NCI-H2171 treated with DMSO at 0.1 percent for 48 hours (cell line): ENCODE data around the gene TMPRSS12.
"Not testable (repeated sequence)": the region's sequence is repeated elsewhere in the genome, so short reads cannot be mapped to it uniquely, and the experiment has no call there.

Source experiments
- DNase-seq: peaks from one replicate; lab custom pipeline; 2025; lab: John Stamatoyannopoulos, UW

Gene TMPRSS12

GRCh38 chr12:50842637-50843493 lies at the start of gene TMPRSS12:
TSS of gene TMPRSS12 (plus strand) at chr12:50842926. CDS start at chr12:50842965, 39 bp downstream.
- no peak for DNase-seq

- DNase-seq = no peak
Measured at GRCh38 chr12:50799908-50800307, 42.8 kb upstream of the TMPRSS12 start.

GRCh38 chr12:50803230-50803875 lies 39.4 kb upstream of the TMPRSS12 start:
- DNase-seq = no peak

GRCh38 chr12:50806176-50806575 lies 36.5 kb upstream of the TMPRSS12 start:
- DNase-seq = peak; percentile 52

GRCh38 chr12:50809131-50809530 lies 33.6 kb upstream of the TMPRSS12 start:
- DNase-seq = not testable (repeated sequence)

- DNase-seq = not testable (repeated sequence)
Measured at GRCh38 chr12:50814921-50815320, 27.8 kb upstream of the TMPRSS12 start.

GRCh38 chr12:50820177-50820576 lies 22.5 kb upstream of the TMPRSS12 start:
- DNase-seq = no peak

GRCh38 chr12:50822082-50822481 lies 20.6 kb upstream of the TMPRSS12 start:
- no peak for DNase-seq

GRCh38 chr12:50823724-50824123 lies 19.0 kb upstream of the TMPRSS12 start:
- not testable (repeated sequence) for DNase-seq

GRCh38 chr12:50824914-50825313 lies 17.8 kb upstream of the TMPRSS12 start:
- no peak for DNase-seq

- DNase-seq = peak; percentile 66
Measured at GRCh38 chr12:50825372-50825838, 17.3 kb upstream of the TMPRSS12 start.

- no peak for DNase-seq
Measured at GRCh38 chr12:50828121-50828520, 14.6 kb upstream of the TMPRSS12 start.

GRCh38 chr12:50828886-50829285 lies 13.8 kb upstream of the TMPRSS12 start:
- DNase-seq = no peak

- DNase-seq = not testable (repeated sequence)
Measured at GRCh38 chr12:50833801-50834200, 8.9 kb upstream of the TMPRSS12 start.

GRCh38 chr12:50839042-50839441 lies 3.7 kb upstream of the TMPRSS12 start:
- DNase-seq = no peak

- no peak for DNase-seq
Measured at GRCh38 chr12:50840809-50841487, 1.8 kb upstream of the TMPRSS12 start.

GRCh38 chr12:50841716-50842531 lies 802 bp upstream of the TMPRSS12 start:
- no peak for DNase-seq

GRCh38 chr12:50845021-50845647 lies 2.4 kb downstream of the TMPRSS12 start:
- DNase-seq = no peak

GRCh38 chr12:50848963-50849362 lies 6.2 kb downstream of the TMPRSS12 start:
- DNase-seq = no peak

- DNase-seq = not testable (repeated sequence)
Measured at GRCh38 chr12:50855218-50855617, 12.5 kb downstream of the TMPRSS12 start.

GRCh38 chr12:50855679-50856078 lies 13.0 kb downstream of the TMPRSS12 start:
- not testable (repeated sequence) for DNase-seq
